HCT116 (cell line): ENCODE results near the gene AFAP1. TPM values are rescaled to one million over a fixed set of nuclear protein-coding genes. Genes with fewer than 3 reads are reported as not detected.

ENCODE experiments used
- ATAC-seq: fragments of 200-7000 bp; cut with Tn5 transposase; 2 replicates; pipeline ENCODE4 v1.9.1; 2020; ENCODE audit warnings: mild to moderate bottlenecking, moderate library complexity
- BruUV-seq: library from RNA; stranded (reverse); fragments of 400-500 nt; replicated peaks from 2 replicates; lab custom pipeline; 2021; lab: Mats Ljungman, UMichigan
- CTCF ChIA-PET: fragments of 300-600 bp; sonication (Branson Sonifier 250); formaldehyde crosslinking; loops from one replicate; lab custom pipeline; 2021; ENCODE audit warnings: antibody characterized with exemption; lab: Charles Lee
- POLR2A ChIA-PET: fragments of 300-600, 350-600 bp; sonication (Branson Sonifier 250); formaldehyde crosslinking; loops from one replicate; lab custom pipeline; 2021; ENCODE audit warnings: antibody characterized with exemption; lab: Charles Lee
- RAD21 ChIA-PET, 2 experiments: fragments of 300-600 bp; sonication (Branson Sonifier 250); formaldehyde crosslinking; loops; one replicate each; lab custom pipeline; 2023; ENCODE audit warnings: low total read pairs in 2 of 2; ENCODE audit not compliant: uncharacterized antibody in 2 of 2, unreplicated experiment in 2 of 2, low non-redundant PET in 1 of 2; lab: Charles Lee
- DNase-seq: peaks from one replicate; pipeline ENCODE4 v3.0.0-alpha.2; 2010; ENCODE audit warnings: low read depth, low spot score
- H2AFZ ChIP-seq: fragments of 200-600 bp; shearing (Covaris generic), sonication (generic); 2 replicates; pipeline ENCODE4 v1.6.1; 2017; ENCODE audit warnings: low read depth, mixed run types, mixed read lengths, antibody characterized with exemption, low read length; ENCODE audit not compliant: poor library complexity, severe bottlenecking
- H3K27ac ChIP-seq: 2 replicates; pipeline ENCODE4 v1.5.1; 2012; ENCODE audit warnings: low read depth, low read length
- H3K27me3 ChIP-seq: fragments of 200-600 bp; sonication (generic); 2 replicates; pipeline ENCODE4 v1.6.1; 2016; ENCODE audit warnings: mixed run types, low read length, mixed read lengths; ENCODE audit not compliant: insufficient read depth
- H3K36me3 ChIP-seq, 2 experiments: fragments of 200-500 bp in 1 of 2; fragments of 200-600 bp in 1 of 2; sonication (Bioruptor generic) in 1 of 2; sonication (generic) in 1 of 2; 2 replicates each; pipeline versions ENCODE4 v1.5.1 to v1.6.1; 2014 to 2016; ENCODE audit warnings: low read length in 2 of 2, inconsistent platforms in 1 of 2, mixed read lengths in 1 of 2, mixed run types in 1 of 2; ENCODE audit not compliant: insufficient read depth in 2 of 2, control insufficient read depth in 1 of 2
- H3K4me1 ChIP-seq, 2 experiments: fragments of 200-600 bp in 1 of 2; sonication (generic) in 1 of 2; 2 replicates each; pipeline versions ENCODE4 v1.5.1 to v1.6.1; 2012 to 2017; ENCODE audit warnings: low read length in 2 of 2, inconsistent platforms in 1 of 2, mild to moderate bottlenecking in 1 of 2, mixed read lengths in 1 of 2, mixed run types in 1 of 2, moderate library complexity in 1 of 2; ENCODE audit not compliant: insufficient read depth in 2 of 2, control insufficient read depth in 1 of 2
- H3K4me2 ChIP-seq: fragments of 200-600 bp; sonication (generic); 2 replicates; pipeline ENCODE4 v1.6.1; 2017; ENCODE audit warnings: mixed run types, low read length, mixed read lengths
- H3K4me3 ChIP-seq, 2 experiments: fragments of 200-600 bp in 1 of 2; sonication (generic) in 1 of 2; replicated peaks in 1 of 2; 2 replicates each; pipeline ENCODE4 v1.5.1; 2011 to 2016; ENCODE audit warnings: low read length in 2 of 2, control low read depth in 1 of 2, low read depth in 1 of 2, mild to moderate bottlenecking in 1 of 2, mixed read lengths in 1 of 2, mixed run types in 1 of 2
- H3K79me2 ChIP-seq: fragments of 200-600 bp; sonication (generic); 2 replicates; pipeline ENCODE4 v1.6.1; 2017; ENCODE audit warnings: mild to moderate bottlenecking, mixed run types, low read length, moderate library complexity, mixed read lengths; ENCODE audit not compliant: insufficient read depth
- H3K9ac ChIP-seq: fragments of 200-600 bp; sonication (generic); 2 replicates; pipeline ENCODE4 v1.6.1; 2016; ENCODE audit warnings: low read length, mixed read lengths
- H3K9me2 ChIP-seq: fragments of 200-600 bp; sonication (generic), shearing (Covaris generic); 2 replicates; pipeline ENCODE4 v1.6.1; 2017; ENCODE audit warnings: mixed run types, mild to moderate bottlenecking, moderate library complexity; ENCODE audit not compliant: insufficient read depth
- H3K9me3 ChIP-seq, 2 experiments: fragments of 200-500 bp in 1 of 2; fragments of 200-600 bp in 1 of 2; sonication (Bioruptor generic) in 1 of 2; sonication (generic) in 1 of 2; 2 replicates each; pipeline ENCODE4 v1.6.1; 2014 to 2017; ENCODE audit warnings: low read length in 2 of 2, mixed read lengths in 2 of 2, inconsistent platforms in 1 of 2, low read depth in 1 of 2, mild to moderate bottlenecking in 1 of 2, mixed run types in 1 of 2, moderate library complexity in 1 of 2; ENCODE audit not compliant: control insufficient read depth in 1 of 2, insufficient read depth in 1 of 2
- H4K20me1 ChIP-seq: fragments of 200-600 bp; sonication (generic), shearing (Covaris generic); 2 replicates; pipeline ENCODE4 v1.6.1; 2017; ENCODE audit warnings: mixed run types, mild to moderate bottlenecking, moderate library complexity; ENCODE audit not compliant: insufficient read depth
- ATF3 ChIP-seq: IDR thresholded peaks from 2 replicates; pipeline ENCODE4 v1.6.1; 2012
- CBX3 ChIP-seq: IDR thresholded peaks from 2 replicates; pipeline ENCODE4 v1.6.1; 2012; ENCODE audit warnings: low read depth
- CTCF ChIP-seq, 3 experiments: fragments of 200-600 bp in 1 of 3; sonication (generic) in 1 of 3; IDR thresholded peaks in 2 of 3; conservative IDR thresholded peaks in 1 of 3; 2 replicates each; pipeline ENCODE4 v1.5.1; 2012 to 2017; ENCODE audit warnings: low read depth in 2 of 3, low read length in 2 of 3, antibody characterized with exemption in 1 of 3, borderline replicate concordance in 1 of 3, control low read depth in 1 of 3, mild to moderate bottlenecking in 1 of 3, mixed read lengths in 1 of 3, mixed run types in 1 of 3, moderate library complexity in 1 of 3; ENCODE audit not compliant: insufficient read depth in 1 of 3
- EZH2 ChIP-seq: fragments of 200-600 bp; sonication (generic); IDR thresholded peaks from 2 replicates; pipeline ENCODE4 v1.6.1; 2017; ENCODE audit warnings: antibody characterized with exemption, mixed run types
- EZH2phosphoT487 ChIP-seq: fragments of 200-600 bp; IDR thresholded peaks from 2 replicates; pipeline ENCODE4 v1.6.1; 2018; ENCODE audit warnings: antibody characterized with exemption, borderline replicate concordance
- JUND ChIP-seq: IDR thresholded peaks from 2 replicates; pipeline ENCODE4 v1.6.1; 2012
- MAX ChIP-seq: IDR thresholded peaks from 2 replicates; pipeline ENCODE4 v1.6.1; 2012
- POLR2A ChIP-seq: IDR thresholded peaks from 2 replicates; pipeline ENCODE4 v1.7.0; 2011; ENCODE audit warnings: borderline replicate concordance; ENCODE audit not compliant: insufficient read depth, insufficient read length; ENCODE audit errors: extremely low read depth
- TCF7L2 ChIP-seq: IDR thresholded peaks from 2 replicates; pipeline ENCODE4 v1.7.0; 2011; ENCODE audit warnings: borderline replicate concordance, inconsistent platforms; ENCODE audit not compliant: insufficient read depth, insufficient read length; ENCODE audit errors: extremely low read depth
- YY1 ChIP-seq: IDR thresholded peaks from 2 replicates; pipeline ENCODE4 v1.6.1; 2011; ENCODE audit warnings: low read length, low read depth, moderate library complexity, mild to moderate bottlenecking; ENCODE audit not compliant: insufficient replicate concordance; ENCODE audit errors: extremely low read depth
- ZNF274 ChIP-seq: fragments of 200-500 bp; sonication (Bioruptor generic); IDR thresholded peaks from 2 replicates; pipeline ENCODE4 v1.6.1; 2014; ENCODE audit warnings: mild to moderate bottlenecking, low read depth, low read length, inconsistent platforms
- intact Hi-C: fragments of 100-400 bp; cut with micrococcal nuclease; formaldehyde crosslinking; loops from 2 replicates; pipeline ENCODE4 v1.10.0; 2022
- total RNA-seq: library from RNA; stranded (reverse); gene quantifications from one replicate; pipeline ENCODE4 v1.2.1, GENCODE V29; 2021; ENCODE audit not compliant: unreplicated experiment
- TF ChIP-seq, protein P1 (sequence below): IDR thresholded peaks from 2 replicates; pipeline ENCODE4 v1.6.1; 2012; ENCODE audit warnings: low read depth

The AFAP1 gene
- total RNA-seq, 1 experiment from 2014 or later = 19.4 TPM

DNA sequence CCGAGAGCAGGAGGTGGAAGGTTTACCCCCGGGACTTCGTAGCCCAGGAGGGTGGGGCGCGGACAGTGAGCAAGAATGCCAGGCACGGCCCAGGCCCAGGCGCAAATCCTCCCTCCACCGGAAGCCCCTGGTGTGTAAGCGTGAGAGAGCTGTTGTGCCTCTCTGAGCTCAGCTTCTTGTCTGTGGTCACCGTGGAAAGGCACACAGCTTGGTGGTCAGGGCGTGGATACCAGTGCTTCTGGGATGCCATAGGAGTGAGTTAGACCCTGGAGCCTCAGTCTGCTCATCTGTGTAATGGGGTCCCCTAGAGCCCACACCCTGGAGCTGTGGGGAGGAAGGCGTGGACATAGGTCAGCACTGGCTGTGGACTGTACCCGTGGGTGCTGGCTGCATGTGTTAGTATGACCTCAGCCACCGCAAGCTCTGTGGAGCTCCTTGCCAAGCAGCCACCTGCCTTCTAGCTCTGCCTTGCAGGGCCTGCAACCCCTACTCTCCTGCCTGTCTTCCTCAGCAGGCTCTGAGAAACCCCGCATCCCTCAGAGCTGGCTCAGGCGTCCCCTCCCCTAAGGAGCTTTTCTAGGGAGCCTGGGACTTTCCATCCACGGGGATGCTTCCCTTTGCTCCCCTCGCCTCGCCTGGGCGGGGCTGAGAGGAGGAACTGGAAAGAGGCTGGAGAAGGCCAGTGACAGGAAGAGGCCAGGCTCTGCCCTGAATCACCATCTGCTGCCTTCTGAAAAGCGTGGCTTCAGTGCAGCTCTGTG is 28.0 kb upstream of the AFAP1 start (continued):
- TF ChIP-seq, protein P1, sequence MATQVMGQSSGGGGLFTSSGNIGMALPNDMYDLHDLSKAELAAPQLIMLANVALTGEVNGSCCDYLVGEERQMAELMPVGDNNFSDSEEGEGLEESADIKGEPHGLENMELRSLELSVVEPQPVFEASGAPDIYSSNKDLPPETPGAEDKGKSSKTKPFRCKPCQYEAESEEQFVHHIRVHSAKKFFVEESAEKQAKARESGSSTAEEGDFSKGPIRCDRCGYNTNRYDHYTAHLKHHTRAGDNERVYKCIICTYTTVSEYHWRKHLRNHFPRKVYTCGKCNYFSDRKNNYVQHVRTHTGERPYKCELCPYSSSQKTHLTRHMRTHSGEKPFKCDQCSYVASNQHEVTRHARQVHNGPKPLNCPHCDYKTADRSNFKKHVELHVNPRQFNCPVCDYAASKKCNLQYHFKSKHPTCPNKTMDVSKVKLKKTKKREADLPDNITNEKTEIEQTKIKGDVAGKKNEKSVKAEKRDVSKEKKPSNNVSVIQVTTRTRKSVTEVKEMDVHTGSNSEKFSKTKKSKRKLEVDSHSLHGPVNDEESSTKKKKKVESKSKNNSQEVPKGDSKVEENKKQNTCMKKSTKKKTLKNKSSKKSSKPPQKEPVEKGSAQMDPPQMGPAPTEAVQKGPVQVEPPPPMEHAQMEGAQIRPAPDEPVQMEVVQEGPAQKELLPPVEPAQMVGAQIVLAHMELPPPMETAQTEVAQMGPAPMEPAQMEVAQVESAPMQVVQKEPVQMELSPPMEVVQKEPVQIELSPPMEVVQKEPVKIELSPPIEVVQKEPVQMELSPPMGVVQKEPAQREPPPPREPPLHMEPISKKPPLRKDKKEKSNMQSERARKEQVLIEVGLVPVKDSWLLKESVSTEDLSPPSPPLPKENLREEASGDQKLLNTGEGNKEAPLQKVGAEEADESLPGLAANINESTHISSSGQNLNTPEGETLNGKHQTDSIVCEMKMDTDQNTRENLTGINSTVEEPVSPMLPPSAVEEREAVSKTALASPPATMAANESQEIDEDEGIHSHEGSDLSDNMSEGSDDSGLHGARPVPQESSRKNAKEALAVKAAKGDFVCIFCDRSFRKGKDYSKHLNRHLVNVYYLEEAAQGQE = no peak
- no peak for TF ChIP-seq MAX
- no peak for TF ChIP-seq ZNF274
- TF ChIP-seq ATF3 = no peak
- TF ChIP-seq CTCF (IDR thresholded peaks at IDR 0.05 in 2 of 3, conservative IDR thresholded peaks at IDR 0.05 in 1 of 3; ENCODE audit: borderline replicate concordance in 1 of 3, insufficient read depth in 1 of 3, low read depth in 2 of 3, low read length in 2 of 3) = no peak

DNA sequence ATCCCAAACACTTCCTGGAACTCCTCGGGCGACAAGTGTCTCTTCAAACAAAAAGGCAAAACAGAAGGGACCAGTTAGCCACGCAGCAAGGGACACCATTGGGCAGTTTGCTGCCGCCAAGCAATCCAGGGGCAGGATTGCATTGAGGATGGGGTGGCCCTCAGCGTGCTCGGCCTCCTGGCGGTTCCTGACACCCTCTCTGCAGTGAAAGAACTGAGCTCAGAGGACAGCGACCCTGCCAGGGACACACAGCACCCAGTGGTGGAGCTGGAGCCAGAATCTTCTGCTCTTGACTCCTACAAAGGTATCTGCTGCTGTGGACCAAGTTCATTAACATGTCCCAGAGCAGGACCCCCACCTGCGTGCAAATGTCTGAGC is 27.4 kb upstream of the AFAP1 start:
- Histone ChIP-seq H3K9ac (no peak overlapping the region), H3K4me3 (no peak overlapping the region), H3K4me2 (no peak overlapping the region), H3K27ac (no peak overlapping the region), H2AFZ (no peak overlapping the region), H3K9me2 (no peaks in the 10 kb centered on the region), H3K4me1 (peaks cover 39 to 60% of the 10 kb centered on the region in 2 experiments), H3K27me3 (no peaks in the 10 kb centered on the region), H4K20me1 (no peaks in the 10 kb centered on the region), H3K9me3 (no peaks in the 10 kb centered on the region), H3K36me3 (no peaks in the 10 kb centered on the region), H3K79me2 (no peaks in the 10 kb centered on the region)
- ChIA-PET POLR2A (no interaction called here), CTCF (no interaction called here), RAD21 (no interaction called here)
- ATAC-seq (no peak), DNase-seq (no peak)
- BruUV-seq = no TSS peak
- intact Hi-C loops = no loop called here
- TF ChIP-seq EZH2 (no peak), POLR2A (no peak), EZH2phosphoT487 (no peak), CBX3 (no peak), YY1 (no peak), ATF3 (no peak), TCF7L2 (no peak), JUND (no peak)
